ENCODE results near the gene ARHGAP31. TPM values are rescaled to one million over a fixed set of nuclear protein-coding genes. Genes with fewer than 3 reads are reported as not detected.

Gene ARHGAP31
- polyA plus RNA-seq, 1 donor from 2014 or later = not detected

GRCh38 chr3:119322835-119323722 lies 28.9 kb downstream of the ARHGAP31 start:
- peak; percentile 58 for TF ChIP-seq POLR2AphosphoS5 (IDR thresholded peaks at IDR 0.05)
- TF ChIP-seq REST (IDR thresholded peaks at IDR 0.05; ENCODE audit: borderline replicate concordance) = no peak
- TF ChIP-seq RAD21 (conservative IDR thresholded peaks at IDR 0.05) = peak; percentile 18
- TF ChIP-seq MXI1 (conservative IDR thresholded peaks at IDR 0.05; ENCODE audit: poor library complexity, severe bottlenecking) = peak; percentile 35
- peak; percentile 32 for TF ChIP-seq CTCF (IDR thresholded peaks at IDR 0.05; ENCODE audit: poor library complexity, severe bottlenecking)
- peak overlapping the region; percentile 64 for H3K27ac ChIP-seq (ENCODE audit: low read length)
- H3K9me2 ChIP-seq (ENCODE audit: insufficient read depth, low read length) = no peaks in the 10 kb centered on the region
- H3K27me3 ChIP-seq (ENCODE audit: insufficient read depth, low read depth, low read length) = peaks cover 8% of the 10 kb centered on the region
- H3K9me3 ChIP-seq (ENCODE audit: low read length) = no peaks in the 10 kb centered on the region
- peak overlapping the region; percentile 77 for H3K9ac ChIP-seq (ENCODE audit: low read length)
- no peaks in the 10 kb centered on the region for H3F3A ChIP-seq (ENCODE audit: insufficient read depth, low read length, poor library complexity, severe bottlenecking)
- H3K79me2 ChIP-seq (replicated peaks; ENCODE audit: insufficient read depth, low read length) = no peaks in the 10 kb centered on the region
- H2AFZ ChIP-seq (ENCODE audit: low read depth, low read length) = peak overlapping the region; percentile 90
- H4K20me1 ChIP-seq (ENCODE audit: insufficient read depth) = no peaks in the 10 kb centered on the region
- H3K4me3 ChIP-seq (ENCODE audit: low read length) = peak overlapping the region; percentile 77
- H3K36me3 ChIP-seq (ENCODE audit: insufficient read depth, low read length) = no peaks in the 10 kb centered on the region
- H3K4me2 ChIP-seq (ENCODE audit: low read length) = peak overlapping the region; percentile 35

GRCh38 chr3:119323723-119324085 lies 29.5 kb downstream of the ARHGAP31 start:
- Histone ChIP-seq H3K27ac (ENCODE audit: low read length) (peak overlapping the region; percentile 64), H3K79me2 (replicated peaks; ENCODE audit: insufficient read depth, low read length) (no peaks in the 10 kb centered on the region), H3K4me2 (ENCODE audit: low read length) (no peak overlapping the region), H3F3A (ENCODE audit: insufficient read depth, low read length, poor library complexity, severe bottlenecking) (no peaks in the 10 kb centered on the region), H3K9me3 (ENCODE audit: low read length) (no peaks in the 10 kb centered on the region), H2AFZ (ENCODE audit: low read depth, low read length) (peak overlapping the region; percentile 90), H3K4me3 (ENCODE audit: low read length) (peak overlapping the region; percentile 77), H3K27me3 (ENCODE audit: insufficient read depth, low read depth, low read length) (peaks cover 8% of the 10 kb centered on the region), H4K20me1 (ENCODE audit: insufficient read depth) (no peaks in the 10 kb centered on the region), H3K9ac (ENCODE audit: low read length) (peak overlapping the region; percentile 77), H3K36me3 (ENCODE audit: insufficient read depth, low read length) (no peaks in the 10 kb centered on the region), H3K9me2 (ENCODE audit: insufficient read depth, low read length) (no peaks in the 10 kb centered on the region)
- TF ChIP-seq SMC3 (conservative IDR thresholded peaks at IDR 0.05; ENCODE audit: poor library complexity) (no peak), EZH2 (IDR thresholded peaks at IDR 0.05; ENCODE audit: borderline replicate concordance, insufficient read depth, low read length, poor library complexity, severe bottlenecking) (no peak), TAF1 (IDR thresholded peaks at IDR 0.05; ENCODE audit: low read depth) (no peak), RAD21 (conservative IDR thresholded peaks at IDR 0.05) (no peak), EP300 (conservative IDR thresholded peaks at IDR 0.05; ENCODE audit: poor library complexity, severe bottlenecking) (no peak), REST (IDR thresholded peaks at IDR 0.05; ENCODE audit: borderline replicate concordance) (no peak), CTCF (IDR thresholded peaks at IDR 0.05; ENCODE audit: poor library complexity, severe bottlenecking) (no peak), MXI1 (conservative IDR thresholded peaks at IDR 0.05; ENCODE audit: poor library complexity, severe bottlenecking) (no peak), POLR2AphosphoS5 (IDR thresholded peaks at IDR 0.05) (no peak)

Measured in neural cell (in vitro differentiated cells).